ENCODE data around the gene C6orf89.

Gene C6orf89

GRCh38 chr6:36958775-36959554 is 73.2 kb downstream of the C6orf89 start:
- Histone ChIP-seq H3K4me3 (ENCODE audit: low read length) (no peak overlapping the region), H3K27ac (ENCODE audit: low read length) (no peak overlapping the region), H3K9ac (ENCODE audit: low read length) (no peak overlapping the region), H3K27me3 (ENCODE audit: control insufficient read depth, insufficient read depth, low read length) (no peaks in the 10 kb centered on the region), H3K9me3 (ENCODE audit: control insufficient read depth, low read depth, low read length) (no peaks in the 10 kb centered on the region), H3K36me3 (ENCODE audit: control insufficient read depth, low read depth, low read length) (no peaks in the 10 kb centered on the region), H3K4me1 (ENCODE audit: control insufficient read depth, low read depth, low read length) (no peaks in the 10 kb centered on the region)

- H3K9ac ChIP-seq (ENCODE audit: low read length) = no peak overlapping the region
- no peak overlapping the region for H3K4me3 ChIP-seq (ENCODE audit: low read length)
- no peaks in the 10 kb centered on the region for H3K9me3 ChIP-seq (ENCODE audit: control insufficient read depth, low read depth, low read length)
- no peaks in the 10 kb centered on the region for H3K27me3 ChIP-seq (ENCODE audit: control insufficient read depth, insufficient read depth, low read length)
- no peak overlapping the region for H3K27ac ChIP-seq (ENCODE audit: low read length)
- no peaks in the 10 kb centered on the region for H3K36me3 ChIP-seq (ENCODE audit: control insufficient read depth, low read depth, low read length)
- H3K4me1 ChIP-seq (ENCODE audit: control insufficient read depth, low read depth, low read length) = no peaks in the 10 kb centered on the region
Observed at GRCh38 chr6:36959555-36960250, 74.0 kb downstream of the C6orf89 start.

- no peak overlapping the region for H3K9ac ChIP-seq (ENCODE audit: low read length)
- H3K27me3 ChIP-seq (ENCODE audit: control insufficient read depth, insufficient read depth, low read length) = no peaks in the 10 kb centered on the region
- no peak overlapping the region for H3K27ac ChIP-seq (ENCODE audit: low read length)
- no peaks in the 10 kb centered on the region for H3K9me3 ChIP-seq (ENCODE audit: control insufficient read depth, low read depth, low read length)
- H3K4me1 ChIP-seq (ENCODE audit: control insufficient read depth, low read depth, low read length) = no peaks in the 10 kb centered on the region
- H3K36me3 ChIP-seq (ENCODE audit: control insufficient read depth, low read depth, low read length) = no peaks in the 10 kb centered on the region
- no peak overlapping the region for H3K4me3 ChIP-seq (ENCODE audit: low read length)
Observed at GRCh38 chr6:36961441-36962435, 76.0 kb downstream of the C6orf89 start.

GRCh38 chr6:36962874-36963273 is 77.1 kb downstream of the C6orf89 start:
- H3K27ac ChIP-seq (ENCODE audit: low read length) = no peak overlapping the region
- no peak overlapping the region for H3K9ac ChIP-seq (ENCODE audit: low read length)

GRCh38 chr6:36963451-36964290 is 77.9 kb downstream of the C6orf89 start:
- H3K4me3 ChIP-seq (ENCODE audit: low read length) = no peak overlapping the region

More at GRCh38 chr6:36962874-36963273, 77.1 kb downstream of the C6orf89 start:
- Histone ChIP-seq H3K9me3 (ENCODE audit: control insufficient read depth, low read depth, low read length) (no peaks in the 10 kb centered on the region), H3K4me1 (ENCODE audit: control insufficient read depth, low read depth, low read length) (no peaks in the 10 kb centered on the region), H3K36me3 (ENCODE audit: control insufficient read depth, low read depth, low read length) (peaks cover 6% of the 10 kb centered on the region), H3K4me3 (ENCODE audit: low read length) (no peak overlapping the region), H3K27me3 (ENCODE audit: control insufficient read depth, insufficient read depth, low read length) (no peaks in the 10 kb centered on the region)

GRCh38 chr6:36964349-36964748 is 78.6 kb downstream of the C6orf89 start:
- H3K27ac ChIP-seq (ENCODE audit: low read length) = no peak overlapping the region
- H3K36me3 ChIP-seq (ENCODE audit: control insufficient read depth, low read depth, low read length) = peaks cover 20% of the 10 kb centered on the region

More at GRCh38 chr6:36963451-36964290, 77.9 kb downstream of the C6orf89 start:
- no peaks in the 10 kb centered on the region for H3K27me3 ChIP-seq (ENCODE audit: control insufficient read depth, insufficient read depth, low read length)
- no peaks in the 10 kb centered on the region for H3K4me1 ChIP-seq (ENCODE audit: control insufficient read depth, low read depth, low read length)
- no peaks in the 10 kb centered on the region for H3K9me3 ChIP-seq (ENCODE audit: control insufficient read depth, low read depth, low read length)
- no peak overlapping the region for H3K27ac ChIP-seq (ENCODE audit: low read length)
- H3K9ac ChIP-seq (ENCODE audit: low read length) = no peak overlapping the region
- H3K36me3 ChIP-seq (ENCODE audit: control insufficient read depth, low read depth, low read length) = peaks cover 13% of the 10 kb centered on the region

GRCh38 chr6:36964908-36965307 is 79.2 kb downstream of the C6orf89 start:
- peaks cover 26% of the 10 kb centered on the region for H3K36me3 ChIP-seq (ENCODE audit: control insufficient read depth, low read depth, low read length)
- H3K9me3 ChIP-seq (ENCODE audit: control insufficient read depth, low read depth, low read length) = no peaks in the 10 kb centered on the region
- H3K27ac ChIP-seq (ENCODE audit: low read length) = no peak overlapping the region
- no peak overlapping the region for H3K9ac ChIP-seq (ENCODE audit: low read length)
- H3K4me1 ChIP-seq (ENCODE audit: control insufficient read depth, low read depth, low read length) = no peaks in the 10 kb centered on the region
- H3K27me3 ChIP-seq (ENCODE audit: control insufficient read depth, insufficient read depth, low read length) = no peaks in the 10 kb centered on the region
- no peak overlapping the region for H3K4me3 ChIP-seq (ENCODE audit: low read length)

More at GRCh38 chr6:36964349-36964748, 78.6 kb downstream of the C6orf89 start:
- H3K27me3 ChIP-seq (ENCODE audit: control insufficient read depth, insufficient read depth, low read length) = no peaks in the 10 kb centered on the region
- H3K9me3 ChIP-seq (ENCODE audit: control insufficient read depth, low read depth, low read length) = no peaks in the 10 kb centered on the region
- H3K4me1 ChIP-seq (ENCODE audit: control insufficient read depth, low read depth, low read length) = no peaks in the 10 kb centered on the region
- H3K9ac ChIP-seq (ENCODE audit: low read length) = no peak overlapping the region
- no peak overlapping the region for H3K4me3 ChIP-seq (ENCODE audit: low read length)

GRCh38 chr6:36967301-36967700 is 81.5 kb downstream of the C6orf89 start:
- no peaks in the 10 kb centered on the region for H3K27me3 ChIP-seq (ENCODE audit: control insufficient read depth, insufficient read depth, low read length)
- no peak overlapping the region for H3K4me3 ChIP-seq (ENCODE audit: low read length)
- H3K4me1 ChIP-seq (ENCODE audit: control insufficient read depth, low read depth, low read length) = no peaks in the 10 kb centered on the region
- no peak overlapping the region for H3K27ac ChIP-seq (ENCODE audit: low read length)
- H3K9me3 ChIP-seq (ENCODE audit: control insufficient read depth, low read depth, low read length) = no peaks in the 10 kb centered on the region
- peaks cover 50% of the 10 kb centered on the region for H3K36me3 ChIP-seq (ENCODE audit: control insufficient read depth, low read depth, low read length)
- H3K9ac ChIP-seq (ENCODE audit: low read length) = no peak overlapping the region

- Histone ChIP-seq H3K27me3 (ENCODE audit: control insufficient read depth, insufficient read depth, low read length) (no peaks in the 10 kb centered on the region), H3K9me3 (ENCODE audit: control insufficient read depth, low read depth, low read length) (no peaks in the 10 kb centered on the region), H3K4me1 (ENCODE audit: control insufficient read depth, low read depth, low read length) (no peaks in the 10 kb centered on the region), H3K27ac (ENCODE audit: low read length) (no peak overlapping the region), H3K4me3 (ENCODE audit: low read length) (no peak overlapping the region), H3K36me3 (ENCODE audit: control insufficient read depth, low read depth, low read length) (peaks cover 54% of the 10 kb centered on the region), H3K9ac (ENCODE audit: low read length) (no peak overlapping the region)
Observed at GRCh38 chr6:36967757-36968156, 82.0 kb downstream of the C6orf89 start.

GRCh38 chr6:36968266-36968977 is 82.7 kb downstream of the C6orf89 start:
- H3K27ac ChIP-seq (ENCODE audit: low read length) = no peak overlapping the region
- no peaks in the 10 kb centered on the region for H3K27me3 ChIP-seq (ENCODE audit: control insufficient read depth, insufficient read depth, low read length)
- H3K9me3 ChIP-seq (ENCODE audit: control insufficient read depth, low read depth, low read length) = no peaks in the 10 kb centered on the region
- H3K9ac ChIP-seq (ENCODE audit: low read length) = no peak overlapping the region
- no peaks in the 10 kb centered on the region for H3K4me1 ChIP-seq (ENCODE audit: control insufficient read depth, low read depth, low read length)
- H3K36me3 ChIP-seq (ENCODE audit: control insufficient read depth, low read depth, low read length) = peaks cover 59% of the 10 kb centered on the region
- H3K4me3 ChIP-seq (ENCODE audit: low read length) = no peak overlapping the region
